ENCODE results near the gene NAE1.
"Not testable (repeated sequence)": the region's sequence is repeated elsewhere in the genome, so short reads cannot be mapped to it uniquely, and the experiment has no call there.

The NAE1 gene

GRCh38 chr16:66800856-66801255 is 29.9 kb downstream of the NAE1 start:
- no peak for DNase-seq

- DNase-seq: no peak
These were observed 32.6 kb downstream of the NAE1 start for GRCh38 chr16:66798161-66798560.

GRCh38 chr16:66793984-66794383 is 36.8 kb downstream of the NAE1 start:
- not testable (repeated sequence) for DNase-seq

GRCh38 chr16:66790130-66790733 is 40.5 kb downstream of the NAE1 start:
- no peak for DNase-seq

- no peak for DNase-seq
These were observed 43.3 kb downstream of the NAE1 start for GRCh38 chr16:66787427-66787826.

GRCh38 chr16:66786551-66786950 is 44.2 kb downstream of the NAE1 start:
- DNase-seq: no peak

- no peak for DNase-seq
These were observed 54.3 kb downstream of the NAE1 start for GRCh38 chr16:66776457-66776856.

- no peak for DNase-seq
These were observed 55.8 kb downstream of the NAE1 start for GRCh38 chr16:66774981-66775380.

GRCh38 chr16:66758086-66758485 is 72.7 kb downstream of the NAE1 start:
- no peak for DNase-seq

- no peak for DNase-seq
These were observed 76.0 kb downstream of the NAE1 start for GRCh38 chr16:66754819-66755218.

- no peak for DNase-seq
These were observed 76.6 kb downstream of the NAE1 start for GRCh38 chr16:66754211-66754610.

GRCh38 chr16:66752958-66753357 is 77.8 kb downstream of the NAE1 start:
- no peak for DNase-seq

Data from eye (tissue), 1 donor.